Liver (tissue), 9 donors: Measurements from ENCODE around the gene KRT27. TPM values are rescaled to one million over a fixed set of nuclear protein-coding genes. Genes with fewer than 3 reads are reported as not detected.

ENCODE experiments used
- DNase-seq: peaks from one replicate; pipeline ENCODE4 v3.0.0-alpha.2; 2017; ENCODE audit warnings: low spot score
- H3K27ac ChIP-seq, 2 donors: one replicate each; pipeline ENCODE4 v1.7.0; 2013; ENCODE audit warnings: inconsistent platforms in 2 of 2, low read length in 2 of 2, control low read depth in 1 of 2, low read depth in 1 of 2, mild to moderate bottlenecking in 1 of 2
- H3K27me3 ChIP-seq, 4 donors: one replicate each; pipeline versions ENCODE4 v1.6.1 to v1.7.0; 2013; ENCODE audit warnings: low read length in 3 of 4, inconsistent platforms in 1 of 4, mild to moderate bottlenecking in 1 of 4, moderate library complexity in 1 of 4; ENCODE audit not compliant: control insufficient read depth in 4 of 4, insufficient read depth in 4 of 4
- H3K36me3 ChIP-seq, 4 donors: one replicate each; pipeline versions ENCODE4 v1.6.1 to v1.7.0; 2013; ENCODE audit warnings: low read length in 3 of 4, mild to moderate bottlenecking in 3 of 4, low read depth in 1 of 4, moderate library complexity in 1 of 4; ENCODE audit not compliant: control insufficient read depth in 4 of 4, insufficient read depth in 3 of 4
- H3K4me1 ChIP-seq, 4 donors: one replicate each; pipeline versions ENCODE4 v1.6.1 to v1.7.0; 2013; ENCODE audit warnings: low read length in 3 of 4, mild to moderate bottlenecking in 3 of 4, moderate library complexity in 1 of 4; ENCODE audit not compliant: control insufficient read depth in 4 of 4, insufficient read depth in 4 of 4
- H3K4me3 ChIP-seq, 3 donors: one replicate each; pipeline versions ENCODE4 v1.6.1 to v1.7.0; 2013; ENCODE audit warnings: low read length in 3 of 3, control low read depth in 1 of 3, low read depth in 1 of 3, mild to moderate bottlenecking in 1 of 3
- H3K9ac ChIP-seq, 2 donors: one replicate each; pipeline ENCODE4 v1.7.0; 2013; ENCODE audit warnings: low read length in 2 of 2, mild to moderate bottlenecking in 2 of 2, moderate library complexity in 2 of 2, control low read depth in 1 of 2, low read depth in 1 of 2
- H3K9me3 ChIP-seq, 4 donors: one replicate each; pipeline versions ENCODE4 v1.6.1 to v1.7.0; 2013; ENCODE audit warnings: low read length in 3 of 4; ENCODE audit not compliant: control insufficient read depth in 4 of 4
- EGR1 ChIP-seq, 2 donors: IDR thresholded peaks; 2 replicates each; pipeline ENCODE4 v1.6.1; 2016 to 2018; ENCODE audit warnings: antibody characterized with exemption in 2 of 2, low read depth in 2 of 2
- FOXA1 ChIP-seq: IDR thresholded peaks from 2 replicates; pipeline ENCODE4 v1.6.1; 2016; ENCODE audit warnings: antibody characterized with exemption
- FOXA2 ChIP-seq: IDR thresholded peaks from 2 replicates; pipeline ENCODE4 v1.6.1; 2016; ENCODE audit warnings: antibody characterized with exemption
- GABPA ChIP-seq, 2 donors: IDR thresholded peaks in 1 of 2; conservative IDR thresholded peaks in 1 of 2; 2 replicates each; pipeline ENCODE4 v1.6.1; 2016; ENCODE audit warnings: antibody characterized with exemption in 2 of 2, mild to moderate bottlenecking in 1 of 2, moderate library complexity in 1 of 2
- HNF4G ChIP-seq: IDR thresholded peaks from 2 replicates; pipeline ENCODE4 v1.6.1; 2016; ENCODE audit warnings: antibody characterized with exemption
- JUND ChIP-seq, 2 donors: IDR thresholded peaks; 2 replicates each; pipeline ENCODE4 v1.6.1; 2016; ENCODE audit warnings: antibody characterized with exemption in 2 of 2
- MAX ChIP-seq: IDR thresholded peaks from 2 replicates; pipeline ENCODE4 v1.6.1; 2016; ENCODE audit warnings: antibody characterized with exemption
- NR2F2 ChIP-seq: IDR thresholded peaks from 2 replicates; pipeline ENCODE4 v1.6.1; 2016; ENCODE audit warnings: antibody characterized with exemption
- RXRA ChIP-seq, 2 donors: IDR thresholded peaks; 2 replicates each; pipeline ENCODE4 v1.6.1; 2017 to 2018; ENCODE audit warnings: antibody characterized with exemption in 2 of 2, mild to moderate bottlenecking in 1 of 2
- SP1 ChIP-seq: IDR thresholded peaks from 2 replicates; pipeline ENCODE4 v1.6.1; 2018; ENCODE audit warnings: antibody characterized with exemption, mild to moderate bottlenecking
- TAF1 ChIP-seq: conservative IDR thresholded peaks from 2 replicates; pipeline ENCODE4 v1.6.1; 2016; ENCODE audit warnings: antibody characterized with exemption, mild to moderate bottlenecking
- YY1 ChIP-seq: IDR thresholded peaks from 2 replicates; pipeline ENCODE4 v1.6.1; 2016; ENCODE audit warnings: antibody characterized with exemption, mild to moderate bottlenecking
- WGBS: extraction: QIAGEN DNeasy Blood & Tissue Kit; methylation state at CpG from one replicate; pipeline ENCODE4 v1.1.7; 2013; 5-methylcytosine and 5-hydroxymethylcytosine counted together
- polyA plus RNA-seq, 2 donors: library from polyadenylated mRNA; stranded (reverse) in 1 of 2; unstranded in 1 of 2; fragments of 200-250 nt in 1 of 2; fragments of >200 nt in 1 of 2; fragmentation: Nextera tagmentation in 1 of 2; extraction: Ambion mirVana in 1 of 2; gene quantifications; one replicate each; pipeline versions ENCODE4 v1.2.1 to v1.2.3, GENCODE V29; 2013 to 2015
- total RNA-seq, 2 donors: library from RNA; depleted of rRNA; stranded (reverse); fragments of >200 nt; gene quantifications; one replicate each; pipeline ENCODE4 v1.2.3, GENCODE V29; 2014
- TF ChIP-seq, protein P1 (sequence below): IDR thresholded peaks from 2 replicates; pipeline ENCODE4 v1.6.1; 2016; ENCODE audit warnings: antibody characterized with exemption, mild to moderate bottlenecking
- TF ChIP-seq, protein P2 (sequence below): IDR thresholded peaks from 2 replicates; pipeline ENCODE4 v1.6.1; 2016; ENCODE audit warnings: antibody characterized with exemption
- TF ChIP-seq, protein P3 (sequence below): fragments of 150-350 bp; IDR thresholded peaks from 2 replicates; pipeline ENCODE4 v1.5.1; 2017; ENCODE audit warnings: improper control_type of control experiment, low read depth, low read length; ENCODE audit not compliant: missing input control
- donor health status: healthy.
- donor health status: healthy.
- donor health status: healthy.
- donor health status: healthy.
- donor health status: healthy.

Gene KRT27
- total and polyA plus RNA-seq, 4 donors: not detected

DNA sequence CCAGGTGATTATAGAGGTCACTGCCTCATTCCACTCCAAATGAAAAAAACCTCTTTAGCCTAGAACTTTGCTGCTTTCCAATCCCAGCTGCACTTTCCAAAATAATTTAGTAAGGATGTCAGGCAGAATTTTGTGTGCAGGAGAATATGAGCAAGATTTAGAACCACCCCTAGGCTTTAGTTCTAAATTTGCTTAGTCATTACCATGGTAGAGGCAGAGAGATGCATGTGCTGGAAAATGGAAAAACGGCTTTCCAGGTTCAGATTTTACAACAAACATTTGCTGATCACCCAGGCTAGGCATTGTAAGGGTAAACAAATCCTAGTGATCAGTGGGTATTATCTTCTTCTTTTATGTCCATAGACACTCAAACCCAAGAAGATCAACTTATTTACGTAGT, 16.7 kb downstream of the KRT27 start:
- Histone ChIP-seq H3K27ac (no peak overlapping the region), H3K36me3 (no peaks in the 10 kb centered on the region), H3K4me3 (no peak overlapping the region), H3K4me1 (no peaks in the 10 kb centered on the region), H3K9ac (no peak overlapping the region), H3K9me3 (peaks cover 0 to 20% (median 12%) of the 10 kb centered on the region in 4 donors), H3K27me3 (peaks cover 0 to 5% (median 1%) of the 10 kb centered on the region in 4 donors)
- no peak for TF ChIP-seq FOXA1
- no peak for TF ChIP-seq SP1
- no peak for TF ChIP-seq FOXA2
- TF ChIP-seq, protein P1, sequence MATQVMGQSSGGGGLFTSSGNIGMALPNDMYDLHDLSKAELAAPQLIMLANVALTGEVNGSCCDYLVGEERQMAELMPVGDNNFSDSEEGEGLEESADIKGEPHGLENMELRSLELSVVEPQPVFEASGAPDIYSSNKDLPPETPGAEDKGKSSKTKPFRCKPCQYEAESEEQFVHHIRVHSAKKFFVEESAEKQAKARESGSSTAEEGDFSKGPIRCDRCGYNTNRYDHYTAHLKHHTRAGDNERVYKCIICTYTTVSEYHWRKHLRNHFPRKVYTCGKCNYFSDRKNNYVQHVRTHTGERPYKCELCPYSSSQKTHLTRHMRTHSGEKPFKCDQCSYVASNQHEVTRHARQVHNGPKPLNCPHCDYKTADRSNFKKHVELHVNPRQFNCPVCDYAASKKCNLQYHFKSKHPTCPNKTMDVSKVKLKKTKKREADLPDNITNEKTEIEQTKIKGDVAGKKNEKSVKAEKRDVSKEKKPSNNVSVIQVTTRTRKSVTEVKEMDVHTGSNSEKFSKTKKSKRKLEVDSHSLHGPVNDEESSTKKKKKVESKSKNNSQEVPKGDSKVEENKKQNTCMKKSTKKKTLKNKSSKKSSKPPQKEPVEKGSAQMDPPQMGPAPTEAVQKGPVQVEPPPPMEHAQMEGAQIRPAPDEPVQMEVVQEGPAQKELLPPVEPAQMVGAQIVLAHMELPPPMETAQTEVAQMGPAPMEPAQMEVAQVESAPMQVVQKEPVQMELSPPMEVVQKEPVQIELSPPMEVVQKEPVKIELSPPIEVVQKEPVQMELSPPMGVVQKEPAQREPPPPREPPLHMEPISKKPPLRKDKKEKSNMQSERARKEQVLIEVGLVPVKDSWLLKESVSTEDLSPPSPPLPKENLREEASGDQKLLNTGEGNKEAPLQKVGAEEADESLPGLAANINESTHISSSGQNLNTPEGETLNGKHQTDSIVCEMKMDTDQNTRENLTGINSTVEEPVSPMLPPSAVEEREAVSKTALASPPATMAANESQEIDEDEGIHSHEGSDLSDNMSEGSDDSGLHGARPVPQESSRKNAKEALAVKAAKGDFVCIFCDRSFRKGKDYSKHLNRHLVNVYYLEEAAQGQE: no peak
- no peak for TF ChIP-seq HNF4G
- no peak for TF ChIP-seq TAF1
- TF ChIP-seq, protein P2, sequence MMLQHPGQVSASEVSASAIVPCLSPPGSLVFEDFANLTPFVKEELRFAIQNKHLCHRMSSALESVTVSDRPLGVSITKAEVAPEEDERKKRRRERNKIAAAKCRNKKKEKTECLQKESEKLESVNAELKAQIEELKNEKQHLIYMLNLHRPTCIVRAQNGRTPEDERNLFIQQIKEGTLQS: no peak
- no peak for TF ChIP-seq RXRA (IDR thresholded peaks at IDR 0.05)
- TF ChIP-seq MAX: no peak
- TF ChIP-seq, protein P3, sequence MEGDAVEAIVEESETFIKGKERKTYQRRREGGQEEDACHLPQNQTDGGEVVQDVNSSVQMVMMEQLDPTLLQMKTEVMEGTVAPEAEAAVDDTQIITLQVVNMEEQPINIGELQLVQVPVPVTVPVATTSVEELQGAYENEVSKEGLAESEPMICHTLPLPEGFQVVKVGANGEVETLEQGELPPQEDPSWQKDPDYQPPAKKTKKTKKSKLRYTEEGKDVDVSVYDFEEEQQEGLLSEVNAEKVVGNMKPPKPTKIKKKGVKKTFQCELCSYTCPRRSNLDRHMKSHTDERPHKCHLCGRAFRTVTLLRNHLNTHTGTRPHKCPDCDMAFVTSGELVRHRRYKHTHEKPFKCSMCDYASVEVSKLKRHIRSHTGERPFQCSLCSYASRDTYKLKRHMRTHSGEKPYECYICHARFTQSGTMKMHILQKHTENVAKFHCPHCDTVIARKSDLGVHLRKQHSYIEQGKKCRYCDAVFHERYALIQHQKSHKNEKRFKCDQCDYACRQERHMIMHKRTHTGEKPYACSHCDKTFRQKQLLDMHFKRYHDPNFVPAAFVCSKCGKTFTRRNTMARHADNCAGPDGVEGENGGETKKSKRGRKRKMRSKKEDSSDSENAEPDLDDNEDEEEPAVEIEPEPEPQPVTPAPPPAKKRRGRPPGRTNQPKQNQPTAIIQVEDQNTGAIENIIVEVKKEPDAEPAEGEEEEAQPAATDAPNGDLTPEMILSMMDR: no peak
- TF ChIP-seq YY1: no peak
- no peak for TF ChIP-seq EGR1 (IDR thresholded peaks at IDR 0.05; ENCODE audit: low read depth in 2 of 2)
- TF ChIP-seq JUND (IDR thresholded peaks at IDR 0.05): no peak
- no peak for TF ChIP-seq GABPA (IDR thresholded peaks at IDR 0.05 in 1 of 2, conservative IDR thresholded peaks at IDR 0.05 in 1 of 2)
- 86% methylated on average over 2 of the region's 2 CpGs for WGBS
- no peak for DNase-seq

DNA sequence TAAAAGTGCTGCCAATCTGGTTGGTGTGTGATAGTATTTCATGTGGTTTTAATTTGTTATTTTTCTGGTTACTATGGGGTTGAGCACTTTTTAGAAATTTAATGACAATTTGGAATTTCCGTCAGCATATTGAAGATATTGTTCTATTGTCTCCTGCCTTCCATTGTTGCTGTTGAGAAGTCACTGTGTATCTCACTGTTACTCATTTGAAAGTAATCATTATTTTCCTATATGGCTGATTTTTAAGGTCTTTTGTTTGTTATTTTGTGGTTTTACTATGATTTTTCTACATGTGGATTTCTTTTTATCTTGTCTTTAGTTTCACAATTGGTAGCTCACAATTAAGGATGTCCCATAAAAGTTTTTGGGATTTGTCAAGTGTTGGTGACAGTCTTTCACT, 18.6 kb downstream of the KRT27 start:
- TF ChIP-seq JUND (IDR thresholded peaks at IDR 0.05) (no peak), TAF1 (no peak), GABPA (IDR thresholded peaks at IDR 0.05 in 1 of 2, conservative IDR thresholded peaks at IDR 0.05 in 1 of 2) (no peak), NR2F2 (no peak), FOXA2 (no peak)
- TF ChIP-seq, protein P1: no peak
- TF ChIP-seq, protein P3: no peak
- Histone ChIP-seq H3K4me3 (no peak overlapping the region), H3K9ac (no peak overlapping the region), H3K27me3 (no peaks in the 10 kb centered on the region), H3K36me3 (no peaks in the 10 kb centered on the region), H3K9me3 (peaks cover 4 to 31% (median 15%) of the 10 kb centered on the region in 4 donors), H3K27ac (no peak overlapping the region), H3K4me1 (no peaks in the 10 kb centered on the region)
- DNase-seq: no peak
- 72% methylated on average over 1 of the region's 1 CpG for WGBS
